ENCODE results near the gene TRPT1. TPM values are rescaled to one million over a fixed set of nuclear protein-coding genes. Genes with fewer than 3 reads are reported as not detected.

The TRPT1 gene
- total RNA-seq, 1 donor from 2014 or later, result 29.4 TPM

DNA sequence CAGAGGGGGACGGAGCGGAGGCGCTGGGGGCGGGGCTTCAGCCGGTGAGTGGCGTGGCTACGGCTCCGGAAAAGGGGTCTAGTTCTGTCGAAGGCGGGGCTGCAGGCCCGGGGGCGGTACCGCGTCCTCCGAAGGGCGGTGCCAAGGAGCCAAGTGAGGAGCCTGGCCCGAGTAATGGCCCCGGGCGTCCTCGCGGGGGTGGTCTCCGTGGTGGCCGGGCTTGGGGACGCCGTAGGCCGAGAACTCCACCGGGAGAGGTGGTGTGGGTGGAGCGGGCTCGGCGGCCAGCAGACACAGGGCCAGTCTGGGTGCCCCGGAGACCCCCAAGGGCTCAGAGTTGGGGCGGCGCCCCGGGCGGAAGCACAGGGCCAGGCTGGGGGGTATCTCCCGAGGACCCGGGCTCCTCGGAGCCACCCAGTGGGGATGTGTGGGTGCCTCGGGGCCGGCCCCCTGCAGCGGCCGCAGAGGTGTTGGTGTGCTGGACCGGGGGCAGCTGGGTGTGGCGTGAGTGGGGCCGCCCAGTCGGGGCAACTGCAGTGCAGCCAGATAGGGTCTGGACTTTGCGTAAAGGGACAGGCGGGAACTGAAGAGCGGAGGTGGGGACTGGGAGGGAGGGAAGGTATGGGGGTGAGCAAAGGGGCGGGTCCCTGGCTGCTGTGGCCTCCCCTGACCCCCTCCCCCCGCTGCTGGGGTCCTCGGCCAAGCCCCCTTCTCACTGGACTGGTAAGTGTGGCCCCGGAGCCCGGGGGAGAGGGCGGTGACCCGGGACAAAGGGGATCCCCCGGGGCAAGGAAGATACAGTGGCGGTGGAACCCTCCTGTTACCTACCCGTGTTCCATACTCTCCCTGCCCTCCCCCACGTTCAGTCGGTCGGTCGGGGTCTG lies 15.7 kb upstream of the TRPT1 start:
- H3K27ac Mint-ChIP-seq (ENCODE audit: unreplicated experiment), result peak overlapping the region; percentile 75
- no peaks in the 10 kb centered on the region for H3K27me3 ChIP-seq (ENCODE audit: insufficient read depth, low read length)
- H3K36me3 ChIP-seq (ENCODE audit: insufficient read depth, low read length), result peaks cover 14% of the 10 kb centered on the region
- no peaks in the 10 kb centered on the region for H3K27me3 Mint-ChIP-seq (ENCODE audit: low read depth, unreplicated experiment)
- H3K9ac ChIP-seq (ENCODE audit: low read length), result peak overlapping the region; percentile 88
- FAIRE-seq (no peak), DNase-seq (ENCODE audit: low read depth) (peak; percentile 94)
- peak overlapping the region; percentile 18 for H2AFZ ChIP-seq (ENCODE audit: low read depth, low read length)
- H3K4me1 Mint-ChIP-seq (ENCODE audit: low read depth, unreplicated experiment), result peaks cover 18% of the 10 kb centered on the region
- TF ChIP-seq CTCF (IDR thresholded peaks at IDR 0.05; ENCODE audit: insufficient read depth, low read depth, low read length) (no peak), EZH2 (IDR thresholded peaks at IDR 0.05; ENCODE audit: insufficient read depth, low read length) (no peak)
- peak overlapping the region; percentile 84 for H3K4me3 ChIP-seq (ENCODE audit: insufficient read depth, low read depth, low read length)
- peaks cover 9% of the 10 kb centered on the region for H3K36me3 Mint-ChIP-seq (ENCODE audit: low read depth, unreplicated experiment)
- peaks cover 50% of the 10 kb centered on the region for H3K79me2 ChIP-seq (ENCODE audit: insufficient read depth, low read length)
- peak overlapping the region; percentile 91 for H3K4me3 Mint-ChIP-seq (ENCODE audit: unreplicated experiment)
- H3K9me3 ChIP-seq (ENCODE audit: insufficient read depth, low read depth, low read length), result no peaks in the 10 kb centered on the region
- peak overlapping the region; percentile 73 for H3K27ac ChIP-seq (ENCODE audit: low read depth, low read length)
- H3K4me1 ChIP-seq (ENCODE audit: insufficient read depth, low read length), result peaks cover 37% of the 10 kb centered on the region
- H3K4me2 ChIP-seq (ENCODE audit: low read length), result peak overlapping the region; percentile 99
- no peaks in the 10 kb centered on the region for H3K9me3 Mint-ChIP-seq (ENCODE audit: unreplicated experiment)
- H4K20me1 ChIP-seq (ENCODE audit: insufficient read depth, low read length), result peaks cover 28% of the 10 kb centered on the region

DNA sequence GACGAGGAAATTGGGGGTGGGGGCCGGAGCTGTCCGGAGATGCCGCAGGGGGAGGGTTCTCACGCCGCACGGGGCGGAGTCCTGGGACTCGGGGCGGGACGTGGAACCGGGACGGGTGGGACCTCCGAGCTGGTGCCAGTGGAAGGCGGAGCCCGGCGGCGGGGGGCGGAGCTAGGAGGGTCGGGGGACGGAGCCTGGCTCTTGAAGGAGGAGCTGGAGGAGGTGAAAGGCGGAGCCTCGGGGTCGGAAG lies 15.2 kb upstream of the TRPT1 start:
- TF ChIP-seq EZH2 (IDR thresholded peaks at IDR 0.05; ENCODE audit: insufficient read depth, low read length) (no peak), CTCF (IDR thresholded peaks at IDR 0.05; ENCODE audit: insufficient read depth, low read depth, low read length) (no peak)
- peak overlapping the region; percentile 69 for H2AFZ ChIP-seq (ENCODE audit: low read depth, low read length)
- Mint-ChIP-seq H3K27me3 (ENCODE audit: low read depth, unreplicated experiment) (no peaks in the 10 kb centered on the region), H3K36me3 (ENCODE audit: low read depth, unreplicated experiment) (peaks cover 9% of the 10 kb centered on the region), H3K9me3 (ENCODE audit: unreplicated experiment) (no peaks in the 10 kb centered on the region), H3K4me3 (ENCODE audit: unreplicated experiment) (peak overlapping the region; percentile 91), H3K4me1 (ENCODE audit: low read depth, unreplicated experiment) (peaks cover 18% of the 10 kb centered on the region), H3K27ac (ENCODE audit: unreplicated experiment) (peak overlapping the region; percentile 26)
- H3K36me3 ChIP-seq (ENCODE audit: insufficient read depth, low read length), result peaks cover 14% of the 10 kb centered on the region
- peaks cover 28% of the 10 kb centered on the region for H4K20me1 ChIP-seq (ENCODE audit: insufficient read depth, low read length)
- peak overlapping the region; percentile 99 for H3K4me2 ChIP-seq (ENCODE audit: low read length)
- H3K9me3 ChIP-seq (ENCODE audit: insufficient read depth, low read depth, low read length), result no peaks in the 10 kb centered on the region
- H3K27ac ChIP-seq (ENCODE audit: low read depth, low read length), result peak overlapping the region; percentile 94
- H3K27me3 ChIP-seq (ENCODE audit: insufficient read depth, low read length), result no peaks in the 10 kb centered on the region
- peaks cover 37% of the 10 kb centered on the region for H3K4me1 ChIP-seq (ENCODE audit: insufficient read depth, low read length)
- no peak for DNase-seq (ENCODE audit: low read depth)
- peaks cover 48% of the 10 kb centered on the region for H3K79me2 ChIP-seq (ENCODE audit: insufficient read depth, low read length)
- peak overlapping the region; percentile 84 for H3K4me3 ChIP-seq (ENCODE audit: insufficient read depth, low read depth, low read length)
- H3K9ac ChIP-seq (ENCODE audit: low read length), result peak overlapping the region; percentile 88
- no peak for FAIRE-seq
